Fibroblast of pulmonary artery (primary cell): ENCODE results near the gene APOA4.

ENCODE experiments used
- DNase-seq: peaks from one replicate; pipeline ENCODE4 v3.0.0-alpha.2; 2010; ENCODE audit warnings: low read depth
- H3K4me3 ChIP-seq: replicated peaks from 2 replicates; pipeline ENCODE4 v1.5.1; 2011; ENCODE audit warnings: low read depth, mild to moderate bottlenecking, control low read depth, low read length, moderate library complexity
- TF ChIP-seq, protein P1 (sequence below): IDR thresholded peaks from 2 replicates; pipeline ENCODE4 v1.5.1; 2011; ENCODE audit warnings: mild to moderate bottlenecking, control low read depth, low read length, inconsistent platforms; ENCODE audit errors: missing control alignments

The APOA4 gene

DNA sequence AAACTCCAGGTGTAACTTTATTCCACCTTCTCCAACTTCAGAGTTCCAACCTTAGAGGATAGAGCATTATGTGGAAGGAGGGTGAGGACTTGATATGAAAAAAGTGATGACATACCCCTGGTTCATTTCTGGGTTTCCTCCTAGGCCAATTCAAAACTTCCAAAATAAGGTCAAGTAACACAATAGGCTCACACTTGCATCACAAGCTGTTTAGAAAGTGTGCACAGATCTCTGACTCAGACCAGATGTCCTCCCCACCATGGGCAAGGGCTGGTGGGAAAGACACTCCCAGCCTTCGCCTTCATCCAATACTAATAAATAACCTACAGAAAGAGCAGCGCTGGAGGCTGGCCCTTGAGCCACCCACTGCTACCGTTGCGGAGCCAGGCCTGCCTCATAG, 44.5 kb downstream of the APOA4 start:
- DNase-seq = peak; percentile 41
- TF ChIP-seq, protein P1, sequence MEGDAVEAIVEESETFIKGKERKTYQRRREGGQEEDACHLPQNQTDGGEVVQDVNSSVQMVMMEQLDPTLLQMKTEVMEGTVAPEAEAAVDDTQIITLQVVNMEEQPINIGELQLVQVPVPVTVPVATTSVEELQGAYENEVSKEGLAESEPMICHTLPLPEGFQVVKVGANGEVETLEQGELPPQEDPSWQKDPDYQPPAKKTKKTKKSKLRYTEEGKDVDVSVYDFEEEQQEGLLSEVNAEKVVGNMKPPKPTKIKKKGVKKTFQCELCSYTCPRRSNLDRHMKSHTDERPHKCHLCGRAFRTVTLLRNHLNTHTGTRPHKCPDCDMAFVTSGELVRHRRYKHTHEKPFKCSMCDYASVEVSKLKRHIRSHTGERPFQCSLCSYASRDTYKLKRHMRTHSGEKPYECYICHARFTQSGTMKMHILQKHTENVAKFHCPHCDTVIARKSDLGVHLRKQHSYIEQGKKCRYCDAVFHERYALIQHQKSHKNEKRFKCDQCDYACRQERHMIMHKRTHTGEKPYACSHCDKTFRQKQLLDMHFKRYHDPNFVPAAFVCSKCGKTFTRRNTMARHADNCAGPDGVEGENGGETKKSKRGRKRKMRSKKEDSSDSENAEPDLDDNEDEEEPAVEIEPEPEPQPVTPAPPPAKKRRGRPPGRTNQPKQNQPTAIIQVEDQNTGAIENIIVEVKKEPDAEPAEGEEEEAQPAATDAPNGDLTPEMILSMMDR = no peak
- H3K4me3 ChIP-seq = no peak overlapping the region

- no peak overlapping the region for H3K4me3 ChIP-seq
- no peak for DNase-seq
- TF ChIP-seq, protein P1 = no peak
Measured at GRCh38 chr11:116777056-116777455, 46.0 kb downstream of the APOA4 start.

DNA sequence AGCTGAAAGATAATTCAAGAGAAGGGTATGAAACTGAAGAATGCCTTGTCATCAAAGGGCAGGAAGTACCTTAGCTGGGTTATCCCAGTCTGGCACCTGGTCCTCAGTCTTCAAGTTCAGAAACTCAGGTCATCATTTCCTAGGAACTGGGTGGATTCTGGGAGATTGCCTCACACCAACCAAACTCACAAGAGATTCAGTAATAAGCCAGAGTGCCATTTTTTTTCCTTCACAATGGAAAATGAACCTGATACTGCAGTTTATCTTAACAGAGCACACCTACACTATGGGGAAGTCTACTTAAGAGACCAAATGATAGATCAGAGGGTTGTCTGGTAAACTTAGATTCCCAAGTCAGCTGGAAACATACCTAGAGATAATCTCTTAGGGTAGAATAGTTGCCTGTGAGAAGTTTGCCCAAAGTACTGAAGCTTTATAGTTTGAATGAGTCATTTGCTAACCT, 46.6 kb downstream of the APOA4 start:
- DNase-seq = no peak
- TF ChIP-seq, protein P1 = no peak
- H3K4me3 ChIP-seq = no peak overlapping the region

DNA sequence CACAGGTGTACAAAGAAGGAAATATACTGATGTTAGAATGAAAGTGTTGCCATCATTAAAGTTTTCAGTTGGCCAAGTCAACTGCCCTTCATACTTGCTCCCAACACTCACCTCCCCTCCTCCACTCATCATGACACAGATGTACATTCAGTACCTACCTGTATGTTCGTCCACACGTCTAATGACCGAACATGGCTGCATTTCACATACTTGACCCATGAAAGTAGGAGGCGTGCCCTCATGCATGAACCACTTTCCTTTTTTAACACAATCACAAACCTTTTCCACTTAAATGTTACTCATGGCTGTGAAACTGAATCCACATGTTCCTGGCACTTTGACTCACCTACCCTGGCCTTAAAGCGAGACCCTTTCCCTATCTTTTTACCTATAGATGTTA, 47.1 kb downstream of the APOA4 start:
- no peak overlapping the region for H3K4me3 ChIP-seq

GRCh38 chr11:116774661-116775060, 48.4 kb downstream of the APOA4 start:
- TF ChIP-seq, protein P1 = no peak
- H3K4me3 ChIP-seq = no peak overlapping the region
- no peak for DNase-seq

More for the DNA sequence above, 47.1 kb downstream of the APOA4 start:
- DNase-seq = no peak
- TF ChIP-seq, protein P1 = no peak

DNA sequence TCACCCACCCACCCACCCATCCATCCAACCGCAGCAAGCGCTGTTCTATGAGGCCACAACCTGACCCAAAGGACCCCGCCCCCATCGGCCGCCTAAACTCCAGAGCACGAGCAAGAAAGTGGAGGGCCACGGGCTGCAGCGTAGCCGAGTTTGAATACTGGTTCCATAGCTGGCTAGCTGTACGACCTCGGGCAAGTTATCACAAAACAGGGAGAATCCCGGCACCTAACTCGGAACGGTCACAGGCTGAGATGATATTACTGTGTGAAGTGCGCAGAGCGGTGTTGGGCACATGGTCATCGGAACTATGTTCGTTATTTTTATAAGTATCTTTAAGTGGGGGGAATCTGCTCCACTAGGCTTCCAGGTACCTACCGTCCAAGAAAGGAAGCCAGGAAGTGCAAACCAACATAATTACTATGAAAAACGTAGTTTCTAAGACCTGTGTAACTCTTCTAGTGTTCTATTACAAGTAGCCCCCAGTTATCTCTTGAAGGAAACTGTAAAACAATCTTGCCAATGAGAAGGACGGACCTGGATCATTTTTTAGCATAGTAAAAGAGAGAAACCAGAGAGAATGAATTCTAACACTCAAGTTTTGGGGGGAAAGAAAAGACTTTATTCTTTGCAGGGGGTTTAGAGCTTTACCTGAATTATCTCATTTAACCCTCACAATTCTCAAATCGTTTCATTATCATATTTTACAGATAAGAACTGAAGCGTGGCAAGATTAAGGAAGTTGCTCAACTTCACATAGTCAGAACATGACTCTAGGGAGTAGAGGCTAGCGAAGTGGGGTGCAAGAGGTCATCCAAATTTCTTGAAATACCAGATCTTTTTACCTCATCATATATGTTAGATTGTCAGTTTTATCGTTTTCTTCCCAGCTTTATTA, 49.7 kb downstream of the APOA4 start:
- DNase-seq = no peak
- peak overlapping the region; percentile 96 for H3K4me3 ChIP-seq
- TF ChIP-seq, protein P1 = no peak
